Keratinocyte (primary cell): ENCODE results near the gene MTMR3. TPM values are rescaled to one million over a fixed set of nuclear protein-coding genes. Genes with fewer than 3 reads are reported as not detected.

Source experiments
- DNase-seq: peaks from one replicate; pipeline ENCODE4 v3.0.0-alpha.2; 2011; ENCODE audit warnings: low read depth, missing footprints, low spot score
- FAIRE-seq: peaks from 2 replicates; lab custom pipeline; 2011; peaks lifted over from hg19 to GRCh38; lab: Jason Lieb, UNC
- H2AFZ ChIP-seq: 2 replicates; pipeline ENCODE4 v1.6.0; 2012; ENCODE audit warnings: low read length, control low read depth, inconsistent platforms; ENCODE audit not compliant: control insufficient read depth
- H3K27ac ChIP-seq: 2 replicates; pipeline ENCODE4 v1.5.1; 2011; ENCODE audit warnings: low read length; ENCODE audit not compliant: control insufficient read depth, insufficient read depth
- H3K27me3 ChIP-seq: 3 replicates; pipeline ENCODE4 v1.6.0; 2011; ENCODE audit warnings: low read length; ENCODE audit not compliant: control insufficient read depth, insufficient read depth; ENCODE audit errors: extremely low read depth
- H3K36me3 ChIP-seq, 2 experiments: 2 replicates in 1 of 2; 3 replicates in 1 of 2; pipeline ENCODE4 v1.5.1; 2011; ENCODE audit warnings: low read length in 2 of 2, mild to moderate bottlenecking in 1 of 2; ENCODE audit not compliant: control insufficient read depth in 2 of 2, insufficient read depth in 2 of 2; ENCODE audit errors: extremely low read depth in 1 of 2
- H3K4me1 ChIP-seq: 3 replicates; pipeline ENCODE4 v1.5.1; 2011; ENCODE audit warnings: low read length; ENCODE audit not compliant: control insufficient read depth, insufficient read depth; ENCODE audit errors: extremely low read depth
- H3K4me2 ChIP-seq: 3 replicates; pipeline ENCODE4 v1.6.0; 2011; ENCODE audit warnings: low read depth, low read length; ENCODE audit not compliant: control insufficient read depth, insufficient read depth; ENCODE audit errors: extremely low read depth
- H3K4me3 ChIP-seq, 3 experiments: fragments of 200-600 bp in 1 of 3; sonication (generic) in 1 of 3; 2 replicates in 2 of 3; 3 replicates in 1 of 3; pipeline ENCODE4 v1.5.1; 2011 to 2016; ENCODE audit warnings: low read length in 3 of 3, mild to moderate bottlenecking in 3 of 3, control low read depth in 2 of 3, inconsistent platforms in 1 of 3, low read depth in 1 of 3, mixed read lengths in 1 of 3, mixed run types in 1 of 3, moderate library complexity in 1 of 3; ENCODE audit not compliant: control insufficient read depth in 2 of 3, insufficient read depth in 2 of 3; ENCODE audit errors: extremely low read depth in 1 of 3
- H3K79me2 ChIP-seq: 2 replicates; pipeline ENCODE4 v1.6.0; 2012; ENCODE audit warnings: low read length; ENCODE audit not compliant: control insufficient read depth, insufficient read depth
- H3K9ac ChIP-seq: 3 replicates; pipeline ENCODE4 v1.6.0; 2011; ENCODE audit warnings: low read length; ENCODE audit not compliant: control insufficient read depth, insufficient read depth; ENCODE audit errors: extremely low read depth
- H3K9me1 ChIP-seq: 3 replicates; pipeline ENCODE4 v1.6.0; 2011; ENCODE audit warnings: low read length; ENCODE audit not compliant: control insufficient read depth, insufficient read depth; ENCODE audit errors: extremely low read depth
- H3K9me3 ChIP-seq: 2 replicates; pipeline ENCODE4 v1.5.1; 2012; ENCODE audit warnings: low read depth, low read length; ENCODE audit not compliant: control insufficient read depth
- H4K20me1 ChIP-seq: 3 replicates; pipeline ENCODE4 v1.6.0; 2011; ENCODE audit warnings: low read length; ENCODE audit not compliant: control insufficient read depth, insufficient read depth; ENCODE audit errors: extremely low read depth
- EZH2 ChIP-seq: IDR thresholded peaks from one replicate; pipeline ENCODE4 v1.6.1; 2012; ENCODE audit warnings: inconsistent platforms, mild to moderate bottlenecking, low read length, moderate library complexity
- dilution Hi-C: fragments of 300-500 bp; cut with MboI; formaldehyde crosslinking; loops from one replicate; pipeline ENCODE4 v1.7.0; 2020; ENCODE audit warnings: low sequenced_read_pairs; ENCODE audit not compliant: extremely low pct_ligation_motif_present
- polyA plus RNA-seq, 5 experiments: library from polyadenylated mRNA; depleted of rRNA in 3 of 5; stranded (reverse) in 3 of 5; stranded (forward) in 1 of 5; unstranded in 1 of 5; fragments of >200 nt; gene quantifications; 1 replicate in 1 of 5; 2 replicates in 3 of 5; 3 replicates in 1 of 5; pipeline versions ENCODE4 v1.2.1 to v1.2.3, GENCODE V29; 2011 to 2012; ENCODE audit warnings: missing spikeins in 2 of 5, low read depth in 1 of 5, low replicate concordance in 1 of 5
- TF ChIP-seq, protein P1 (sequence below), 3 experiments: IDR thresholded peaks in 1 of 3; conservative IDR thresholded peaks in 1 of 3; optimal IDR thresholded peaks in 1 of 3; 2 replicates in 2 of 3; 3 replicates in 1 of 3; pipeline versions ENCODE3 to v1.5.1; 2011; ENCODE audit warnings: low read length in 3 of 3, mild to moderate bottlenecking in 3 of 3, moderate library complexity in 2 of 3, control low read depth in 1 of 3, inconsistent platforms in 1 of 3; ENCODE audit not compliant: insufficient read depth in 2 of 3; ENCODE audit errors: extremely low read depth in 1 of 3

The MTMR3 gene
- polyA plus RNA-seq, 1 donor (not counting 4 experiments of a cell fraction or from before 2014, with no cell fraction given): 16.5 TPM

DNA sequence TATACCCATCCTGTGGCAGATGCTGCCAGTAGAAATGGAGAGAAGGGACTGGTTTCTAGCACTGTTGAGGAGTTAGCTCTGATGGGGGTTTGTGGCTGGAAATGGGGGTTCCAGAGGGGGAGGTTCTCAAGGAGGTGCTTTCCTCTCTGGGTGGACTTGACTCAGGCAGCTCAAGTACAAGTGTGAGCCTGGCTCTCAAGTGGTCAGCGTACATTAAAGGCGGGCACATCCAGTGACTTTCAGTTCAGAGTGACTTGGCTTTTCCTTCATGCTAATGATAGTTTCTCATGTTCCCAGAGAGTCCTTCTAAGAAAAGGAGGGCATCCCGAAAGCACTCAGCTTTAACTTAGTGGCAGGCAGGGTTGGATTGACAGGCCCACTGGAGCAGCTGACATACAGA is 138.4 kb downstream of the MTMR3 start:
- no peak for TF ChIP-seq EZH2
- TF ChIP-seq, protein P1, sequence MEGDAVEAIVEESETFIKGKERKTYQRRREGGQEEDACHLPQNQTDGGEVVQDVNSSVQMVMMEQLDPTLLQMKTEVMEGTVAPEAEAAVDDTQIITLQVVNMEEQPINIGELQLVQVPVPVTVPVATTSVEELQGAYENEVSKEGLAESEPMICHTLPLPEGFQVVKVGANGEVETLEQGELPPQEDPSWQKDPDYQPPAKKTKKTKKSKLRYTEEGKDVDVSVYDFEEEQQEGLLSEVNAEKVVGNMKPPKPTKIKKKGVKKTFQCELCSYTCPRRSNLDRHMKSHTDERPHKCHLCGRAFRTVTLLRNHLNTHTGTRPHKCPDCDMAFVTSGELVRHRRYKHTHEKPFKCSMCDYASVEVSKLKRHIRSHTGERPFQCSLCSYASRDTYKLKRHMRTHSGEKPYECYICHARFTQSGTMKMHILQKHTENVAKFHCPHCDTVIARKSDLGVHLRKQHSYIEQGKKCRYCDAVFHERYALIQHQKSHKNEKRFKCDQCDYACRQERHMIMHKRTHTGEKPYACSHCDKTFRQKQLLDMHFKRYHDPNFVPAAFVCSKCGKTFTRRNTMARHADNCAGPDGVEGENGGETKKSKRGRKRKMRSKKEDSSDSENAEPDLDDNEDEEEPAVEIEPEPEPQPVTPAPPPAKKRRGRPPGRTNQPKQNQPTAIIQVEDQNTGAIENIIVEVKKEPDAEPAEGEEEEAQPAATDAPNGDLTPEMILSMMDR (optimal IDR thresholded peaks at IDR 0.05 in 1 of 3, IDR thresholded peaks at IDR 0.05 in 1 of 3, conservative IDR thresholded peaks at IDR 0.05 in 1 of 3; ENCODE audit: extremely low read depth in 1 of 3, insufficient read depth in 2 of 3, low read length in 3 of 3): no peak
- dilution Hi-C loops: no loop called here
- H2AFZ ChIP-seq: no peak overlapping the region
- H3K79me2 ChIP-seq: no peaks in the 10 kb centered on the region
- no peak for FAIRE-seq
- H3K9ac ChIP-seq: no peak overlapping the region
- H3K4me1 ChIP-seq: no peaks in the 10 kb centered on the region
- H3K27me3 ChIP-seq: no peaks in the 10 kb centered on the region
- DNase-seq: no peak
- peaks cover 3% of the 10 kb centered on the region for H4K20me1 ChIP-seq
- H3K9me1 ChIP-seq: peaks cover 4% of the 10 kb centered on the region
- no peak overlapping the region for H3K4me2 ChIP-seq
- no peaks in the 10 kb centered on the region for H3K9me3 ChIP-seq
- peaks cover 52 to 56% of the 10 kb centered on the region in 2 experiments for H3K36me3 ChIP-seq
- H3K27ac ChIP-seq: no peak overlapping the region
- H3K4me3 ChIP-seq: no peak overlapping the region

DNA sequence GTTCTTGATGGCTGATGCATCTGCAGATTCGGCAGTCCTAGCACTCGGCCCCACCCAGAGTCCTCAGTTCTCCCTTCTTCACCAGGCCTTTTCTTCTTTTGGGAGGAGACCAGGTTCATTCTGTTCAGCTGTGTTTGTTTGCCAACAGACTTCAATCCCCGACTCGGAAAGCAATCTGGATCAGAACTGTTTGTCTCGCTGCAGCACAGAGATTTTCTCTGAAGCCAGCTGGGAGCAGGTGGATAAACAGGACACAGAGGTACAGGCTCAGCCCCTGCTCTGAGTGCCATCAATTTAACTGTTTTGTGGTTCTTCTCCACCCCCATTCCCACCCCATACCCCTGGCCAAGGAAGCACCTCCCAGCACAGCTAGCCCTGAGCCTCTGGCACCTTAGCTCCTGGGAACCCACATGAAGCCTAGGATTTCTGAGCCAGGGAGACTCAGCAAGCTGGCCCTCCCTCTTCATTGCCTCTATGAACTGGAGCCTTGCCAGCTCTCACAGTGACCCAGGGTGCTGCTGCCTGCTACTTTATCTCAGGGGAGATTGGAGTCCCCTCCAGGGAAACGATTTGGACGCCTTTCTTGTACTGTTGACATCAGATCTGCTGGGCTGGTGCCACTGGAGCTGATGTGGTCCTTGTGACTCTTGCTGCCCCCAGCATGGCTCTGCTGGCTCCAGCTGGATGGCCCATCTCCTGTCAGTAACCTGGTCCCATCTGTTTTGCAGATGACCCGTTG is 139.1 kb downstream of the MTMR3 start:
- dilution Hi-C loops: no loop called here
- no peak for TF ChIP-seq EZH2
- TF ChIP-seq, protein P1 (optimal IDR thresholded peaks at IDR 0.05 in 1 of 3, IDR thresholded peaks at IDR 0.05 in 1 of 3, conservative IDR thresholded peaks at IDR 0.05 in 1 of 3; ENCODE audit: extremely low read depth in 1 of 3, insufficient read depth in 2 of 3, low read length in 3 of 3): no peak
- no peak overlapping the region for H3K4me3 ChIP-seq
- H3K9me1 ChIP-seq: peaks cover 4% of the 10 kb centered on the region
- no peak overlapping the region for H3K27ac ChIP-seq
- H3K79me2 ChIP-seq: no peaks in the 10 kb centered on the region
- DNase-seq: no peak
- H2AFZ ChIP-seq: no peak overlapping the region
- H3K27me3 ChIP-seq: no peaks in the 10 kb centered on the region
- no peak overlapping the region for H3K9ac ChIP-seq
- peaks cover 4% of the 10 kb centered on the region for H3K4me1 ChIP-seq
- peaks cover 3% of the 10 kb centered on the region for H4K20me1 ChIP-seq
- H3K9me3 ChIP-seq: no peaks in the 10 kb centered on the region
- no peak overlapping the region for H3K4me2 ChIP-seq
- peaks cover 47 to 58% of the 10 kb centered on the region in 2 experiments for H3K36me3 ChIP-seq
- no peak for FAIRE-seq
